Skeletal muscle tissue (tissue), 4 donors: ENCODE results near the gene ADAM22. TPM values are rescaled to one million over a fixed set of nuclear protein-coding genes. Genes with fewer than 3 reads are reported as not detected.
"Not testable (repeated sequence)": the region's sequence is repeated elsewhere in the genome, so short reads cannot be mapped to it uniquely, and the experiment has no call there.

Experiments used
- H3K27ac ChIP-seq: one replicate; pipeline ENCODE4 v1.7.0; 2013; ENCODE audit warnings: mild to moderate bottlenecking, low read depth, low read length, inconsistent platforms
- H3K27me3 ChIP-seq, 3 donors: one replicate each; pipeline ENCODE4 v1.7.0; 2013; ENCODE audit warnings: low read length in 3 of 3; ENCODE audit not compliant: control insufficient read depth in 3 of 3, insufficient read depth in 3 of 3
- H3K36me3 ChIP-seq, 3 donors: one replicate each; pipeline ENCODE4 v1.7.0; 2013; ENCODE audit warnings: low read length in 3 of 3; ENCODE audit not compliant: control insufficient read depth in 3 of 3, insufficient read depth in 3 of 3
- H3K4me1 ChIP-seq, 3 donors: one replicate each; pipeline ENCODE4 v1.7.0; 2013; ENCODE audit warnings: low read length in 3 of 3, mild to moderate bottlenecking in 3 of 3; ENCODE audit not compliant: control insufficient read depth in 3 of 3, insufficient read depth in 3 of 3
- H3K4me3 ChIP-seq, 3 donors: one replicate each; pipeline ENCODE4 v1.7.0; 2013; ENCODE audit warnings: low read length in 3 of 3
- H3K9ac ChIP-seq, 3 donors: one replicate each; pipeline ENCODE4 v1.7.0; 2013; ENCODE audit warnings: low read length in 3 of 3, mild to moderate bottlenecking in 3 of 3, moderate library complexity in 2 of 3, low read depth in 1 of 3
- H3K9me3 ChIP-seq, 3 donors: one replicate each; pipeline ENCODE4 v1.7.0; 2013; ENCODE audit warnings: low read length in 3 of 3; ENCODE audit not compliant: control insufficient read depth in 3 of 3
- total RNA-seq: library from RNA; depleted of rRNA; stranded (reverse); fragments of >200 nt; gene quantifications from one replicate; pipeline ENCODE4 v1.2.3, GENCODE V29; 2014
- donor health status: Osteomylitis.

The ADAM22 gene
- total RNA-seq, 1 donor from 2014 or later, result 9.9 TPM

GRCh38 chr7:87920578-87920977 is 13.5 kb upstream of the ADAM22 start:
- H3K9me3 ChIP-seq, result no peaks in the 10 kb centered on the region
- H3K4me1 ChIP-seq, result no peaks in the 10 kb centered on the region
- H3K9ac ChIP-seq, result no peak overlapping the region
- H3K4me3 ChIP-seq, result no peak overlapping the region
- no peaks in the 10 kb centered on the region for H3K36me3 ChIP-seq
- no peak overlapping the region for H3K27ac ChIP-seq
- H3K27me3 ChIP-seq, result no peaks in the 10 kb centered on the region

- H3K9me3 ChIP-seq, H3K27ac ChIP-seq, H3K9ac ChIP-seq, H3K27me3 ChIP-seq, H3K4me3 ChIP-seq, H3K36me3 ChIP-seq, H3K4me1 ChIP-seq: not testable (repeated sequence)
Observed at GRCh38 chr7:87922759-87923395, 11.2 kb upstream of the ADAM22 start.

- Histone ChIP-seq H3K4me1 (no peaks in the 10 kb centered on the region), H3K9ac (no peak overlapping the region), H3K27ac (no peak overlapping the region), H3K4me3 (no peak overlapping the region), H3K36me3 (no peaks in the 10 kb centered on the region), H3K9me3 (no peaks in the 10 kb centered on the region), H3K27me3 (no peaks in the 10 kb centered on the region)
Observed at GRCh38 chr7:87926581-87927461, 7.2 kb upstream of the ADAM22 start.

GRCh38 chr7:87933605-87933952 is 472 bp upstream of the ADAM22 start:
- H3K4me3 ChIP-seq, result peak overlapping the region; percentile 83 to 90 (median 83)
- H3K27me3 ChIP-seq, result no peaks in the 10 kb centered on the region
- peaks cover 7 to 14% (median 10%) of the 10 kb centered on the region in 3 donors for H3K4me1 ChIP-seq
- H3K9ac ChIP-seq, result peak overlapping the region in 2 of 3 donors; percentile 13 to 81
- no peaks in the 10 kb centered on the region for H3K9me3 ChIP-seq
- no peaks in the 10 kb centered on the region for H3K36me3 ChIP-seq
- no peak overlapping the region for H3K27ac ChIP-seq

GRCh38 chr7:87934699-87935383 is 790 bp downstream of the ADAM22 start:
- H3K9ac ChIP-seq, result peak overlapping the region; percentile 61 to 81 (median 70)

GRCh38 chr7:87935384-87935706 is 1.3 kb downstream of the ADAM22 start:
- peak overlapping the region in 2 of 3 donors; percentile 70 to 81 for H3K9ac ChIP-seq
- peak overlapping the region; percentile 83 to 90 (median 83) for H3K4me3 ChIP-seq
- no peaks in the 10 kb centered on the region for H3K9me3 ChIP-seq
- no peaks in the 10 kb centered on the region for H3K27me3 ChIP-seq
- H3K36me3 ChIP-seq, result no peaks in the 10 kb centered on the region
- H3K27ac ChIP-seq, result no peak overlapping the region
- H3K4me1 ChIP-seq, result peaks cover 7 to 14% (median 10%) of the 10 kb centered on the region in 3 donors

More at GRCh38 chr7:87934699-87935383, 790 bp downstream of the ADAM22 start:
- peak overlapping the region; percentile 83 to 90 (median 83) for H3K4me3 ChIP-seq
- no peaks in the 10 kb centered on the region for H3K27me3 ChIP-seq
- no peaks in the 10 kb centered on the region for H3K9me3 ChIP-seq
- no peak overlapping the region for H3K27ac ChIP-seq
- H3K4me1 ChIP-seq, result peaks cover 7 to 14% (median 10%) of the 10 kb centered on the region in 3 donors
- H3K36me3 ChIP-seq, result no peaks in the 10 kb centered on the region

- no peak overlapping the region for H3K27ac ChIP-seq
- H3K9me3 ChIP-seq, result no peaks in the 10 kb centered on the region
- no peaks in the 10 kb centered on the region for H3K36me3 ChIP-seq
- no peak overlapping the region for H3K9ac ChIP-seq
- no peak overlapping the region for H3K4me3 ChIP-seq
- no peaks in the 10 kb centered on the region for H3K4me1 ChIP-seq
- no peaks in the 10 kb centered on the region for H3K27me3 ChIP-seq
Observed at GRCh38 chr7:87941138-87941537, 7.1 kb downstream of the ADAM22 start.

GRCh38 chr7:87944547-87944946 is 10.5 kb downstream of the ADAM22 start:
- no peak overlapping the region for H3K27ac ChIP-seq
- no peaks in the 10 kb centered on the region for H3K36me3 ChIP-seq
- H3K9ac ChIP-seq, result no peak overlapping the region
- no peaks in the 10 kb centered on the region for H3K9me3 ChIP-seq
- H3K4me3 ChIP-seq, result no peak overlapping the region
- H3K27me3 ChIP-seq, result no peaks in the 10 kb centered on the region
- H3K4me1 ChIP-seq, result no peaks in the 10 kb centered on the region

- not testable (repeated sequence) for H3K9ac ChIP-seq, H3K4me1 ChIP-seq, H3K27ac ChIP-seq, H3K36me3 ChIP-seq, H3K4me3 ChIP-seq, H3K27me3 ChIP-seq, H3K9me3 ChIP-seq
Observed at GRCh38 chr7:87945926-87946325, 11.9 kb downstream of the ADAM22 start.

- Histone ChIP-seq H3K4me1 (no peaks in the 10 kb centered on the region), H3K9ac (no peak overlapping the region), H3K27ac (no peak overlapping the region), H3K27me3 (no peaks in the 10 kb centered on the region), H3K4me3 (no peak overlapping the region), H3K36me3 (no peaks in the 10 kb centered on the region), H3K9me3 (no peaks in the 10 kb centered on the region)
Observed at GRCh38 chr7:87948371-87948770, 14.3 kb downstream of the ADAM22 start.
